Trophoblast cell (in vitro differentiated cells and primary cell): ENCODE measurements around the gene RHPN2.
A peak's percentile ranks its signal among the peaks of the same experiment; 100 is the strongest.
"Not testable (repeated sequence)": the region's sequence is repeated elsewhere in the genome, so short reads cannot be mapped to it uniquely, and the experiment has no call there.

Experiments
- DNase-seq, 2 donors: peaks; one replicate each; pipeline ENCODE4 v3.0.0-alpha.2; 2016
- H2AFZ ChIP-seq: 2 replicates; pipeline ENCODE4 v1.6.1; 2013; ENCODE audit warnings: low read length, moderate library complexity, mild to moderate bottlenecking; ENCODE audit not compliant: insufficient read depth, poor library complexity
- H2AK5ac ChIP-seq: 2 replicates; pipeline ENCODE4 v1.6.1; 2013; ENCODE audit warnings: mild to moderate bottlenecking, low read length
- H2BK120ac ChIP-seq: 2 replicates; pipeline ENCODE4 v1.6.1; 2013; ENCODE audit warnings: low read length, mild to moderate bottlenecking, moderate library complexity; ENCODE audit not compliant: insufficient read depth, poor library complexity
- H2BK12ac ChIP-seq: 2 replicates; pipeline ENCODE4 v1.6.1; 2013; ENCODE audit warnings: mild to moderate bottlenecking, low read length, moderate library complexity
- H2BK5ac ChIP-seq: 2 replicates; pipeline ENCODE4 v1.6.1; 2013; ENCODE audit warnings: low read length, low read depth, moderate library complexity, mild to moderate bottlenecking; ENCODE audit not compliant: poor library complexity
- H3K14ac ChIP-seq: 2 replicates; pipeline ENCODE4 v1.6.1; 2013; ENCODE audit warnings: mild to moderate bottlenecking, low read length
- H3K18ac ChIP-seq: 2 replicates; pipeline ENCODE4 v1.6.1; 2013; ENCODE audit warnings: mild to moderate bottlenecking, low read length
- H3K23ac ChIP-seq: 2 replicates; pipeline ENCODE4 v1.6.1; 2013; ENCODE audit warnings: low read length
- H3K27ac ChIP-seq: 2 replicates; pipeline ENCODE4 v1.5.1; 2013; ENCODE audit warnings: low read depth, mild to moderate bottlenecking, inconsistent platforms, low read length, moderate library complexity
- H3K27me3 ChIP-seq: 2 replicates; pipeline ENCODE4 v1.6.1; 2013; ENCODE audit warnings: inconsistent platforms, mild to moderate bottlenecking, low read length, moderate library complexity; ENCODE audit not compliant: insufficient read depth
- H3K36me3 ChIP-seq, 2 experiments: 1 replicate in 1 of 2; 2 replicates in 1 of 2; pipeline ENCODE4 v1.6.1; 2013; ENCODE audit warnings: low read length in 2 of 2, mild to moderate bottlenecking in 2 of 2, moderate library complexity in 1 of 2; ENCODE audit not compliant: insufficient read depth in 2 of 2, control insufficient read depth in 1 of 2
- H3K4ac ChIP-seq: 2 replicates; pipeline ENCODE4 v1.6.1; 2013; ENCODE audit warnings: low read depth, mild to moderate bottlenecking, low read length, moderate library complexity
- H3K4me1 ChIP-seq, 2 experiments: 1 replicate in 1 of 2; 2 replicates in 1 of 2; pipeline ENCODE4 v1.6.1; 2013; ENCODE audit warnings: low read length in 2 of 2, mild to moderate bottlenecking in 2 of 2, moderate library complexity in 1 of 2; ENCODE audit not compliant: insufficient read depth in 2 of 2, control insufficient read depth in 1 of 2
- H3K4me2 ChIP-seq: 2 replicates; pipeline ENCODE4 v1.6.1; 2013; ENCODE audit warnings: inconsistent platforms, mild to moderate bottlenecking, low read length, moderate library complexity
- H3K4me3 ChIP-seq: 2 replicates; pipeline ENCODE4 v1.5.1; 2013; ENCODE audit warnings: mild to moderate bottlenecking, low read depth, low read length, inconsistent platforms
- H3K79me1 ChIP-seq: one replicate; pipeline ENCODE4 v1.6.1; 2013; ENCODE audit warnings: low read length
- H3K79me2 ChIP-seq: 2 replicates; pipeline ENCODE4 v1.6.1; 2013; ENCODE audit warnings: low read length, mild to moderate bottlenecking; ENCODE audit not compliant: control insufficient read depth, insufficient read depth, poor library complexity
- H3K9ac ChIP-seq: 2 replicates; pipeline ENCODE4 v1.6.1; 2013; ENCODE audit warnings: mild to moderate bottlenecking, low read length
- H3K9me3 ChIP-seq: 2 replicates; pipeline ENCODE4 v1.6.1; 2013; ENCODE audit warnings: low read depth, mild to moderate bottlenecking, control low read depth, inconsistent platforms, low read length; ENCODE audit not compliant: insufficient read depth
- H4K12ac ChIP-seq: 2 replicates; pipeline ENCODE4 v1.6.1; 2013; ENCODE audit warnings: low read depth, mild to moderate bottlenecking, low read length, moderate library complexity
- H4K8ac ChIP-seq: 2 replicates; pipeline ENCODE4 v1.6.1; 2013; ENCODE audit warnings: low read depth, mild to moderate bottlenecking, low read length, moderate library complexity
- H4K91ac ChIP-seq: one replicate; pipeline ENCODE4 v1.6.1; 2013; ENCODE audit warnings: low read depth, mild to moderate bottlenecking, low read length, moderate library complexity
- WGBS: extraction: QIAGEN DNeasy Blood & Tissue Kit; methylation state at CpG from one replicate; pipeline ENCODE4 v1.1.7; 2013; ENCODE audit warnings: missing lambda C conversion rate; ENCODE audit not compliant: insufficient read length, insufficient coverage; ENCODE audit errors: extremely low coverage; 5-methylcytosine and 5-hydroxymethylcytosine counted together

The RHPN2 gene

DNA sequence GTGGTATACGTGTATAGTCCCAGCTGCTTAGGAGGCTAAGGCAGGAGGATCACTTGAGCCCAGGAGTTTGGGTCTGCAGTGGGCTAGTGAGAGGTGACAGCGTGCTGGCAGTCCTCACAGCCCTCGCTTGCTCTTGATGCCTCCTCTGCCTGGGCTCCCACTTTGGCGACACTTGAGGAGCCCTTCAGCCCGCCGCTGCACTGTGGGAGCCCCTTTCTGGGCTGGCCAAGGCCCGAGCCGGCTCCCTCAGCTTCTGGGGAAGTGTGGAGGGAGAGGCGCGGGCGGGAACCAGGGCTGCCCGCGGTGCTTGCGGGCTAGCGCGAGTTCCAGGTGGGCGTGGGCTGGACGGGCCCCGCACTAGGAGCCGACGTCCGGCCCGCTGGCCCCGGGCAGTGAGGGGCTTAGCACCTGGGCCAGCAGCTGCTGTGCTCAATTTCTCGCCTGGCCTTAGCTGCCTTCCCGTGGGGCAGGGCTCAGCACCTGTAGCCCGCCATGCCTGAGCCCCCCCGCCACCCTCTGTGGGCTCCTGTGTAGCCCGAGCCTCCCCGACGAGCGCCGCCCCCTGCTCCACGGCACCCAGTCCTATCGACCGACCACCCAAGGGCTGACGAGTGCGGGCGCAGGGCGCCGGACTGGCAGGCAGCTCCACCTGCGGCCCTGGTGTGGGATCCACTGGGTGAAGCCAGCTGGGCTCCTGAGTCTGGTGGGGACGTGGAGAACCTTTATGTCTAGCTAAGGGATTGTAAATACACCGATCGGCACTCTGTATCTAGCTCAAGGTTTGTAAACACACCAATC, 28.1 kb downstream of the RHPN2 start:
- H2BK5ac ChIP-seq, H2AK5ac ChIP-seq, H4K91ac ChIP-seq, H3K14ac ChIP-seq, H3K27me3 ChIP-seq, H4K8ac ChIP-seq, H3K79me1 ChIP-seq, H3K9ac ChIP-seq, H3K36me3 ChIP-seq, H3K79me2 ChIP-seq, H2BK120ac ChIP-seq, H3K4me1 ChIP-seq, H3K23ac ChIP-seq, H3K4ac ChIP-seq, H3K4me3 ChIP-seq, H3K4me2 ChIP-seq, DNase-seq, H2BK12ac ChIP-seq, H3K27ac ChIP-seq, H4K12ac ChIP-seq, H3K18ac ChIP-seq, H3K9me3 ChIP-seq, H2AFZ ChIP-seq: not testable (repeated sequence)
- WGBS = no CpG with 5 or more reads among the region's 45 CpGs

DNA sequence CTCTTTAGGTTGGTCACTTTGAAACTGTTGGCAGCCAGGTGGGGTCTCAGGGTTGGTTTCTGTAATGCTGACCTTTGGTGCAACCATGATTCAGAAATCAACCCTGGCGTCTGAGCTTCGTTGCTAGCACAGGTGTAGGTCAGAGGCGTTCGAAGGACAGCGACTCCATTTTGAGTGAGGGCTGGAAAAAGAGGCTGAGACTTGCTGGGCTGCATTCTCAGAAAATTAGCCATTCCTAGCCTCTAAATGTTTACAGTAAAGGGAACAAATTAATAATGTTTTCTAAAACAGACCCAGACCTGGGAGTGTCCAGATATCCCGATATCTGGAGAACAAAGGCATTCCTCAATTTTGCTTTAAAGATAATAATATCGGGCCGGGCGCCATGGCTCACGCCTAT, 29.2 kb downstream of the RHPN2 start:
- no peak overlapping the region for H3K9ac ChIP-seq
- H3K27me3 ChIP-seq = no peaks in the 10 kb centered on the region
- no peak overlapping the region for H2BK120ac ChIP-seq
- no peak overlapping the region for H3K18ac ChIP-seq
- H3K4me3 ChIP-seq = no peak overlapping the region
- WGBS = no CpG with 5 or more reads among the region's 10 CpGs
- no peak overlapping the region for H4K91ac ChIP-seq
- no peak overlapping the region for H3K23ac ChIP-seq
- no peak overlapping the region for H2AFZ ChIP-seq
- no peak overlapping the region for H3K4ac ChIP-seq
- no peaks in the 10 kb centered on the region for H3K79me2 ChIP-seq
- no peak overlapping the region for H3K14ac ChIP-seq
- H4K8ac ChIP-seq = no peak overlapping the region
- H3K27ac ChIP-seq = no peak overlapping the region
- H4K12ac ChIP-seq = no peak overlapping the region
- no peak overlapping the region for H2AK5ac ChIP-seq
- H3K4me2 ChIP-seq = no peak overlapping the region
- H2BK12ac ChIP-seq = no peak overlapping the region
- peaks cover 3% of the 10 kb centered on the region for H3K9me3 ChIP-seq
- H3K36me3 ChIP-seq = no peaks in the 10 kb centered on the region
- DNase-seq = peak; percentile 85 to 93
- no peaks in the 10 kb centered on the region for H3K79me1 ChIP-seq
- no peak overlapping the region for H2BK5ac ChIP-seq
- peaks cover 2 to 3% of the 10 kb centered on the region in 2 experiments for H3K4me1 ChIP-seq

DNA sequence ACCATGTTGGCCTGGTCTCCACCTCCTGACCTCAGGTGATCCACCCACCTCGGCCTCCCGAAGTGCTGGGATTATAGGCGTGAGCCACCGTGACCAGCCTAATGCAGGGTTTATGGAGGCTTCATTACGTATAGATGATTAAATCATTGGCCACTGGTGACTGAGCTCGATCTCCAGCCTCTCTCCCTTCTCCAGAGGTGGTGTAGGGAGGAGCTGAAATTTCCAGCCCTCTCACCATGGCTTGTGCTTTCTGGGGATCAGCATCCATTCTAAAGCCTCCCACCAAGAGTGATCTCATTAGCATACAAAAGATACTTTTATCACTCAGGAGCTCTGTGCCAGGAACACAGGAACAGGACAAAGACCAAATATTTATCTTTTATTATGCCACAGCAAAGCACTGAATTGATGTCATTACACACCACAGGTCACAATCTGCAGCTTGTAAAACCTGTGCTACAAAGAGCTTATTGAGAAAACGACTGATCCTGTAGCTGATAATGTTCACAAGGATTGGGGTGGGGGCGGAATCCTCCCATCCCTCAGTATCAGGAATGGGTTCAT, 32.4 kb downstream of the RHPN2 start:
- no peak overlapping the region for H2BK5ac ChIP-seq
- no peak overlapping the region for H4K12ac ChIP-seq
- no peak overlapping the region for H3K18ac ChIP-seq
- DNase-seq = no peak
- WGBS = no CpG with 5 or more reads among the region's 8 CpGs
- H3K27me3 ChIP-seq = no peaks in the 10 kb centered on the region
- peak overlapping the region; percentile 14 for H4K91ac ChIP-seq
- no peak overlapping the region for H2BK12ac ChIP-seq
- no peaks in the 10 kb centered on the region for H3K36me3 ChIP-seq
- H3K23ac ChIP-seq = no peak overlapping the region
- no peak overlapping the region for H3K9ac ChIP-seq
- peaks cover 2 to 3% of the 10 kb centered on the region in 2 experiments for H3K4me1 ChIP-seq
- H3K79me1 ChIP-seq = no peaks in the 10 kb centered on the region
- no peak overlapping the region for H3K4me3 ChIP-seq
- peaks cover 6% of the 10 kb centered on the region for H3K9me3 ChIP-seq
- no peak overlapping the region for H2AFZ ChIP-seq
- no peak overlapping the region for H3K4me2 ChIP-seq
- H2BK120ac ChIP-seq = no peak overlapping the region
- no peak overlapping the region for H3K27ac ChIP-seq
- no peak overlapping the region for H2AK5ac ChIP-seq
- H3K4ac ChIP-seq = no peak overlapping the region
- H3K79me2 ChIP-seq = no peaks in the 10 kb centered on the region
- no peak overlapping the region for H4K8ac ChIP-seq
- no peak overlapping the region for H3K14ac ChIP-seq

DNA sequence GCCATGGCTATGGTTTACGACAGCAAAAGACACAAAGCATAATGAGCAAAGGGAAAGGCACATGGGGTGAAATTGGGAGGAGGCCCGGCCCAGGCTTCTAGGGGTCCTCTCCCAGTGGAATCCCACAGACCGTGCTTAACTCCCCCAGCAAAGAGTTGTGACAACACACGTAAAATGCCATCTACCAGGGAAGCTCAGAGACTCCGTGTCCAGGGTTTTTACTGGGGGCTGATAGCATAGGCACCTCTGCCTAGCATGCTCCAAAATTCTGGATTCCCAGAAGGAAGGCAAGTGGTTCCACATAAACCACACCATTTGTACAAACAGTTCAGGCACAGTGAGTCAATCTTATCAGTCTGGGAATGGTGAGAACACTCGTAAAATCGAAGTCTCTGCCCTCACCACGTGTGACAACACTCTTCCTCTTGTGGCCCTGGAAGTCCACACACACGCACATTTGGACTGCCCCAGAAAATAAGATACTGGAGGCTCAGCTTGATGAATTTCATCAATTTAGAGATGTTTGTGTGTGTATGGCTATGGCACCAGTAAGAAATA, 34.9 kb downstream of the RHPN2 start:
- Histone ChIP-seq H3K14ac (no peak overlapping the region), H3K79me1 (no peaks in the 10 kb centered on the region), H2BK5ac (no peak overlapping the region), H3K4me1 (peaks cover 2 to 3% of the 10 kb centered on the region in 2 experiments), H4K12ac (no peak overlapping the region), H3K4ac (no peak overlapping the region), H2BK120ac (no peak overlapping the region), H3K27me3 (no peaks in the 10 kb centered on the region), H3K27ac (no peak overlapping the region), H3K9ac (no peak overlapping the region), H3K18ac (no peak overlapping the region), H3K9me3 (peaks cover 5% of the 10 kb centered on the region), H2BK12ac (no peak overlapping the region), H2AK5ac (no peak overlapping the region), H3K36me3 (no peaks in the 10 kb centered on the region), H2AFZ (no peak overlapping the region), H3K79me2 (no peaks in the 10 kb centered on the region), H3K4me2 (no peak overlapping the region), H4K91ac (no peak overlapping the region), H4K8ac (no peak overlapping the region), H3K23ac (no peak overlapping the region), H3K4me3 (no peak overlapping the region)
- DNase-seq = no peak
- WGBS = no CpG with 5 or more reads among the region's 9 CpGs
